ENCODE results near the gene MYRIP.

- TF ChIP-seq EZH2 (IDR thresholded peaks at IDR 0.05) (no peak), FOXP2 (optimal IDR thresholded peaks at IDR 0.05; ENCODE audit: control extremely low read depth, extremely low read length, insufficient read depth) (no peak)
These were observed 415.5 kb downstream of the MYRIP start for GRCh38 chr3:40224796-40225515.
